HEK293 (cell line): ENCODE results near the gene NFIB.

Experiments
- CTCF ChIA-PET: fragments of 350-600 bp; formaldehyde crosslinking; extraction: SDS; loops from one replicate; lab custom pipeline; 2021; ENCODE audit warnings: antibody characterized with exemption; lab: Yijun Ruan, JAX
- POLR2A ChIA-PET: fragments of 300-600 bp; formaldehyde crosslinking; extraction: SDS; loops from one replicate; lab custom pipeline; 2020; ENCODE audit warnings: antibody characterized with exemption, inconsistent platforms; lab: Yijun Ruan, JAX
- H3K27ac ChIP-seq: fragments of 200-500 bp; sonication (Bioruptor generic); 2 replicates; pipeline ENCODE4 v1.5.1; 2014; ENCODE audit warnings: low read depth, low read length, control low read depth, inconsistent platforms; ENCODE audit errors: extremely low read depth
- H3K36me3 ChIP-seq, 2 experiments: fragments of 200-500 bp in 1 of 2; sonication (Bioruptor generic) in 1 of 2; 1 replicate in 1 of 2; 2 replicates in 1 of 2; pipeline ENCODE4 v1.5.1; 2014 to 2017; ENCODE audit warnings: inconsistent platforms in 2 of 2, low read length in 2 of 2; ENCODE audit not compliant: control insufficient read depth in 2 of 2, insufficient read depth in 1 of 2
- H3K4me1 ChIP-seq: fragments of 200-500 bp; sonication (Bioruptor generic); 2 replicates; pipeline ENCODE4 v1.5.1; 2014; ENCODE audit warnings: mild to moderate bottlenecking, low read length, inconsistent platforms; ENCODE audit not compliant: control insufficient read depth, insufficient read depth
- H3K4me3 ChIP-seq: 2 replicates; pipeline ENCODE4 v1.5.1; 2011; ENCODE audit warnings: low read depth, mild to moderate bottlenecking, control low read depth, low read length, moderate library complexity
- H3K9me3 ChIP-seq: fragments of 200-500 bp; sonication (Bioruptor generic); 2 replicates; pipeline ENCODE4 v1.5.1; 2014; ENCODE audit warnings: low read depth, low read length, inconsistent platforms; ENCODE audit not compliant: control insufficient read depth, insufficient read depth
- FEZF1 ChIP-seq: fragments of 450-650 bp; formaldehyde crosslinking; IDR thresholded peaks from 2 replicates; pipeline ENCODE4 v1.5.1; 2016; ENCODE audit warnings: missing biosample characterization, missing genetic modification characterization
- PATZ1 ChIP-seq: fragments of 450-650 bp; formaldehyde crosslinking; IDR thresholded peaks from 2 replicates; pipeline ENCODE4 v1.5.1; 2016; ENCODE audit warnings: missing biosample characterization, missing genetic modification characterization
- YY2 ChIP-seq: fragments of 450-650 bp; formaldehyde crosslinking; IDR thresholded peaks from 2 replicates; pipeline ENCODE4 v1.5.1; 2016; ENCODE audit warnings: missing biosample characterization, missing genetic modification characterization
- ZFHX2 ChIP-seq: fragments of 450-650 bp; formaldehyde crosslinking; conservative IDR thresholded peaks from 2 replicates; pipeline ENCODE4 v1.5.1; 2016; ENCODE audit warnings: missing biosample characterization, missing genetic modification characterization
- ZFP69B ChIP-seq: fragments of 450-650 bp; formaldehyde crosslinking; IDR thresholded peaks from 2 replicates; pipeline ENCODE4 v1.5.1; 2016; ENCODE audit warnings: missing biosample characterization, missing genetic modification characterization
- ZNF112 ChIP-seq: fragments of 450-650 bp; formaldehyde crosslinking; IDR thresholded peaks from 2 replicates; pipeline ENCODE4 v1.5.0; 2017; ENCODE audit warnings: missing biosample characterization, missing genetic modification characterization
- ZNF140 ChIP-seq: fragments of 450-650 bp; formaldehyde crosslinking; IDR thresholded peaks from 2 replicates; pipeline ENCODE4 v1.5.1; 2016; ENCODE audit warnings: missing biosample characterization, missing genetic modification characterization
- ZNF169 ChIP-seq: fragments of 450-650 bp; formaldehyde crosslinking; IDR thresholded peaks from 2 replicates; pipeline ENCODE4 v1.5.1; 2016; ENCODE audit warnings: missing biosample characterization, missing genetic modification characterization
- ZNF202 ChIP-seq: fragments of 450-650 bp; formaldehyde crosslinking; IDR thresholded peaks from 2 replicates; pipeline ENCODE4 v1.5.1; 2016; ENCODE audit warnings: missing biosample characterization, missing genetic modification characterization, borderline replicate concordance
- ZNF311 ChIP-seq: fragments of 450-650 bp; formaldehyde crosslinking; IDR thresholded peaks from 2 replicates; pipeline ENCODE4 v1.5.1; 2017; ENCODE audit warnings: missing biosample characterization, missing genetic modification characterization, borderline replicate concordance
- ZNF391 ChIP-seq: fragments of 450-650 bp; formaldehyde crosslinking; IDR thresholded peaks from 2 replicates; pipeline ENCODE4 v1.5.1; 2016; ENCODE audit warnings: low read depth, missing biosample characterization, missing genetic modification characterization, borderline replicate concordance
- ZNF530 ChIP-seq: fragments of 450-650 bp; formaldehyde crosslinking; IDR thresholded peaks from 2 replicates; pipeline ENCODE4 v1.5.1; 2016; ENCODE audit warnings: low read depth, missing biosample characterization, missing genetic modification characterization
- ZNF549 ChIP-seq: fragments of 450-650 bp; IDR thresholded peaks from 2 replicates; pipeline ENCODE4 v1.5.1; 2018; ENCODE audit warnings: missing biosample characterization, missing genetic modification characterization, mild to moderate bottlenecking, inconsistent platforms, moderate library complexity
- ZNF600 ChIP-seq: fragments of 450-650 bp; formaldehyde crosslinking; IDR thresholded peaks from 2 replicates; pipeline ENCODE4 v1.5.1; 2016; ENCODE audit warnings: missing biosample characterization, missing genetic modification characterization
- ZNF626 ChIP-seq: fragments of 450-650 bp; sonication (Bioruptor Pico); formaldehyde crosslinking; IDR thresholded peaks from 2 replicates; pipeline ENCODE4 v1.5.1; 2018; ENCODE audit warnings: missing biosample characterization, missing genetic modification characterization, inconsistent platforms
- TF ChIP-seq, protein P1 (sequence below): fragments of 450-650 bp; formaldehyde crosslinking; IDR thresholded peaks from 2 replicates; pipeline ENCODE4 v1.5.1; 2016; ENCODE audit warnings: missing biosample characterization, missing genetic modification characterization, borderline replicate concordance
- TF ChIP-seq, protein P2 (sequence below): fragments of 450-650 bp; IDR thresholded peaks from 2 replicates; pipeline ENCODE4 v1.5.1; 2018; ENCODE audit warnings: missing biosample characterization, mild to moderate bottlenecking, missing genetic modification characterization
- TF ChIP-seq, protein P3 (sequence below): fragments of 450-650 bp; formaldehyde crosslinking; IDR thresholded peaks from 2 replicates; pipeline ENCODE4 v1.5.1; 2017; ENCODE audit warnings: missing biosample characterization, missing genetic modification characterization
- TF ChIP-seq, protein P4 (sequence below): fragments of 450-650 bp; formaldehyde crosslinking; IDR thresholded peaks from 2 replicates; pipeline ENCODE4 v1.5.1; 2017; ENCODE audit warnings: missing biosample characterization, missing genetic modification characterization
- TF ChIP-seq, protein P5 (sequence below): fragments of 450-650 bp; formaldehyde crosslinking; IDR thresholded peaks from 2 replicates; pipeline ENCODE4 v1.5.1; 2017; ENCODE audit warnings: missing biosample characterization, missing genetic modification characterization

The NFIB gene

DNA sequence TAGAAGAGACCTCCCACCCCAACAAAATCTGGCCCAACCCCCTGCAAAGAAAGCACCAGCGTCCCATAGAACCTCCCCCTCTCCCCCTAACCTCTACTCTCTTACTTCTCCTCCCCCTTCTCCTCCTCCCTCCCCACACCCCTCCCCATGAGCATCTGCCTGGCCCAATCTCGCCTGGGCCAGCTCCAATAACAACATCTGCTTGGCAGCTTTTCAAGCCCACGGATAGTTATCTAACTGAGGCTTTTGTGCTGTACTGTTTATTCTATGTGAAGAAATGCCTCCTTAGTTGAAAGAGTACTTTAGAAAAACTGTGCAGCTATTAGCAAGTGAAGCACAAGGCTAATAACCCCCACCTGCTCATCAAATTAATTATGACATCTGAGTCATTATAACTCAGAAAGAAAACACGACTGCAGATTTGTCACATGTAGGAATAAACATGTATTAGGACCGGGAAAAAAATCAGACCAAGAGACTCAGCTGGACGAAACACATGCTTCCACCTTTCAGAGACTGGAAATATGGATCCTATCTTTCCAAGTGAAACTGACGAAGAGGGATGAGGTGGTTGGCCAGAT, 42.8 kb downstream of the NFIB start (continued):
- TF ChIP-seq ZNF530 (tag by site-specific recombination) (no peak), ZNF169 (tag by site-specific recombination) (no peak), YY2 (tag by site-specific recombination) (no peak), ZNF311 (tag by site-specific recombination) (no peak), ZNF140 (tag by site-specific recombination) (no peak), ZNF391 (no peak), ZFHX2 (tag by site-specific recombination) (peak; percentile 47), ZNF626 (tag by site-specific recombination) (no peak)
- TF ChIP-seq, protein P1, sequence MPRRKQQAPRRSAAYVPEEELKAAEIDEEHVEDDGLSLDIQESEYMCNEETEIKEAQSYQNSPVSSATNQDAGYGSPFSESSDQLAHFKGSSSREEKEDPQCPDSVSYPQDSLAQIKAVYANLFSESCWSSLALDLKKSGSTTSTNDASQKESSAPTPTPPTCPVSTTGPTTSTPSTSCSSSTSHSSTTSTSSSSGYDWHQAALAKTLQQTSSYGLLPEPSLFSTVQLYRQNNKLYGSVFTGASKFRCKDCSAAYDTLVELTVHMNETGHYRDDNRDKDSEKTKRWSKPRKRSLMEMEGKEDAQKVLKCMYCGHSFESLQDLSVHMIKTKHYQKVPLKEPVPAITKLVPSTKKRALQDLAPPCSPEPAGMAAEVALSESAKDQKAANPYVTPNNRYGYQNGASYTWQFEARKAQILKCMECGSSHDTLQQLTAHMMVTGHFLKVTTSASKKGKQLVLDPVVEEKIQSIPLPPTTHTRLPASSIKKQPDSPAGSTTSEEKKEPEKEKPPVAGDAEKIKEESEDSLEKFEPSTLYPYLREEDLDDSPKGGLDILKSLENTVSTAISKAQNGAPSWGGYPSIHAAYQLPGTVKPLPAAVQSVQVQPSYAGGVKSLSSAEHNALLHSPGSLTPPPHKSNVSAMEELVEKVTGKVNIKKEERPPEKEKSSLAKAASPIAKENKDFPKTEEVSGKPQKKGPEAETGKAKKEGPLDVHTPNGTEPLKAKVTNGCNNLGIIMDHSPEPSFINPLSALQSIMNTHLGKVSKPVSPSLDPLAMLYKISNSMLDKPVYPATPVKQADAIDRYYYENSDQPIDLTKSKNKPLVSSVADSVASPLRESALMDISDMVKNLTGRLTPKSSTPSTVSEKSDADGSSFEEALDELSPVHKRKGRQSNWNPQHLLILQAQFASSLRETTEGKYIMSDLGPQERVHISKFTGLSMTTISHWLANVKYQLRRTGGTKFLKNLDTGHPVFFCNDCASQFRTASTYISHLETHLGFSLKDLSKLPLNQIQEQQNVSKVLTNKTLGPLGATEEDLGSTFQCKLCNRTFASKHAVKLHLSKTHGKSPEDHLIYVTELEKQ (tag by site-specific recombination), result no peak
- TF ChIP-seq, protein P2, sequence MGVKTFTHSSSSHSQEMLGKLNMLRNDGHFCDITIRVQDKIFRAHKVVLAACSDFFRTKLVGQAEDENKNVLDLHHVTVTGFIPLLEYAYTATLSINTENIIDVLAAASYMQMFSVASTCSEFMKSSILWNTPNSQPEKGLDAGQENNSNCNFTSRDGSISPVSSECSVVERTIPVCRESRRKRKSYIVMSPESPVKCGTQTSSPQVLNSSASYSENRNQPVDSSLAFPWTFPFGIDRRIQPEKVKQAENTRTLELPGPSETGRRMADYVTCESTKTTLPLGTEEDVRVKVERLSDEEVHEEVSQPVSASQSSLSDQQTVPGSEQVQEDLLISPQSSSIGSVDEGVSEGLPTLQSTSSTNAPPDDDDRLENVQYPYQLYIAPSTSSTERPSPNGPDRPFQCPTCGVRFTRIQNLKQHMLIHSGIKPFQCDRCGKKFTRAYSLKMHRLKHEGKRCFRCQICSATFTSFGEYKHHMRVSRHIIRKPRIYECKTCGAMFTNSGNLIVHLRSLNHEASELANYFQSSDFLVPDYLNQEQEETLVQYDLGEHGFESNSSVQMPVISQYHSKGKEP (tag by site-specific recombination), result peak; percentile 70

DNA sequence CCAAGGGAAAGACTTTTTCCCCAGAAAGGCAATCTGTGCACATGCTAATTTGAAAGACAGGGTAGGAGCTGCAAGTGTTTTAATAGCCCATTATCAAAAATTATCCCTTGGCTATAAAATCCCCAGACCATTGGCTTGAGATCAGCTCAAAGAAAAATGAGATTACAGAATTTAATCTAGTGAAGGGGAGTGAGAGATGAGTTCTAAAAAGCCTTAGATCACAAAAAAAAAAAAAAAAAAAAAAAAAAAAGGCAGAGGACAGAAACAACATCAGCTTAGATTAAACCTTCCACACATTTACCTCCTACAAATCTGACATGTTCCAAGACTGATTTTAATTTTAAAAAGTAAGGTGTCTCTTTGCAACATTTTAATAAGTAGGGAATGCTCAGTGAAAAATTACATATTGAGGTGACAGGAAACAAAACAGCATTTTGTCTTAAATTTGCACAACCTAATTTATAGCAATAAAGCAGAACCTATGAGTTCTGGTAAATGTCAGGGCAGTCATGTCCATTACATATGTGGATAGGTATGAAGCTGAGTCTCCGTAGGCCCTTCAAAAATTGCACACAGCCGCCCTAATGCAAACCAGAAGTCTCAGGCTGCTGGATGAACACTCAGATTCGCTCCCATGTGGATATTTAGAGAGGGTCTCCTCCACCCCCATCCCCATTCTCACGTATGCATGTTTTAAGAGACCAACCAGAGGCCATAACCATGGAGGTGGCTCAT, 43.4 kb downstream of the NFIB start:
- Histone ChIP-seq H3K4me1 (peaks cover 44% of the 10 kb centered on the region), H3K4me3 (no peak overlapping the region), H3K27ac (peak overlapping the region; percentile 48), H3K9me3 (no peaks in the 10 kb centered on the region), H3K36me3 (no peaks in the 10 kb centered on the region)
- TF ChIP-seq, protein P3, sequence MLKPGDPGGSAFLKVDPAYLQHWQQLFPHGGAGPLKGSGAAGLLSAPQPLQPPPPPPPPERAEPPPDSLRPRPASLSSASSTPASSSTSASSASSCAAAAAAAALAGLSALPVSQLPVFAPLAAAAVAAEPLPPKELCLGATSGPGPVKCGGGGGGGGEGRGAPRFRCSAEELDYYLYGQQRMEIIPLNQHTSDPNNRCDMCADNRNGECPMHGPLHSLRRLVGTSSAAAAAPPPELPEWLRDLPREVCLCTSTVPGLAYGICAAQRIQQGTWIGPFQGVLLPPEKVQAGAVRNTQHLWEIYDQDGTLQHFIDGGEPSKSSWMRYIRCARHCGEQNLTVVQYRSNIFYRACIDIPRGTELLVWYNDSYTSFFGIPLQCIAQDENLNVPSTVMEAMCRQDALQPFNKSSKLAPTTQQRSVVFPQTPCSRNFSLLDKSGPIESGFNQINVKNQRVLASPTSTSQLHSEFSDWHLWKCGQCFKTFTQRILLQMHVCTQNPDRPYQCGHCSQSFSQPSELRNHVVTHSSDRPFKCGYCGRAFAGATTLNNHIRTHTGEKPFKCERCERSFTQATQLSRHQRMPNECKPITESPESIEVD (tag by site-specific recombination), result peak; percentile 48; the same call in 1 of the 2 replicates
- TF ChIP-seq ZFP69B (no peak), ZNF549 (tag by site-specific recombination) (no peak)
- ChIA-PET CTCF (interaction anchor here (0.6 to 1.1 kb wide), 4 partner anchors 10 to 83 kb away, joined by 3 to 4 read pairs (median 4); no protein-coding TSS in a partner anchor), POLR2A (interaction anchor here (0.8 to 1.3 kb wide), 4 partner anchors 44 to 49 kb away, joined by 3 to 5 read pairs (median 4); partner anchors contain the start of gene NFIB)

GRCh38 chr9:14269916-14270315, 44.0 kb downstream of the NFIB start:
- CTCF ChIA-PET, result interaction anchor here (0.6 to 0.7 kb wide), 2 partner anchors 9 to 11 kb away, joined by 3 read pairs; no protein-coding TSS in a partner anchor
- Histone ChIP-seq H3K36me3 (no peaks in the 10 kb centered on the region), H3K27ac (no peak overlapping the region), H3K9me3 (no peaks in the 10 kb centered on the region), H3K4me3 (no peak overlapping the region), H3K4me1 (peaks cover 39% of the 10 kb centered on the region)
- POLR2A ChIA-PET, result interaction anchor here (0.8 to 1.3 kb wide), 2 partner anchors 45 to 50 kb away, joined by 5 read pairs; no protein-coding TSS in a partner anchor
- TF ChIP-seq ZNF112 (tag by site-specific recombination) (no peak), PATZ1 (tag by site-specific recombination) (no peak), ZNF202 (no peak), ZNF600 (tag by site-specific recombination) (no peak), FEZF1 (tag by site-specific recombination) (no peak)
- TF ChIP-seq, protein P4, sequence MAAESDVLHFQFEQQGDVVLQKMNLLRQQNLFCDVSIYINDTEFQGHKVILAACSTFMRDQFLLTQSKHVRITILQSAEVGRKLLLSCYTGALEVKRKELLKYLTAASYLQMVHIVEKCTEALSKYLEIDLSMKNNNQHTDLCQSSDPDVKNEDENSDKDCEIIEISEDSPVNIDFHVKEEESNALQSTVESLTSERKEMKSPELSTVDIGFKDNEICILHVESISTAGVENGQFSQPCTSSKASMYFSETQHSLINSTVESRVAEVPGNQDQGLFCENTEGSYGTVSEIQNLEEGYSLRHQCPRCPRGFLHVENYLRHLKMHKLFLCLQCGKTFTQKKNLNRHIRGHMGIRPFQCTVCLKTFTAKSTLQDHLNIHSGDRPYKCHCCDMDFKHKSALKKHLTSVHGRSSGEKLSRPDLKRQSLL (tag by site-specific recombination), result no peak
- TF ChIP-seq, protein P5, sequence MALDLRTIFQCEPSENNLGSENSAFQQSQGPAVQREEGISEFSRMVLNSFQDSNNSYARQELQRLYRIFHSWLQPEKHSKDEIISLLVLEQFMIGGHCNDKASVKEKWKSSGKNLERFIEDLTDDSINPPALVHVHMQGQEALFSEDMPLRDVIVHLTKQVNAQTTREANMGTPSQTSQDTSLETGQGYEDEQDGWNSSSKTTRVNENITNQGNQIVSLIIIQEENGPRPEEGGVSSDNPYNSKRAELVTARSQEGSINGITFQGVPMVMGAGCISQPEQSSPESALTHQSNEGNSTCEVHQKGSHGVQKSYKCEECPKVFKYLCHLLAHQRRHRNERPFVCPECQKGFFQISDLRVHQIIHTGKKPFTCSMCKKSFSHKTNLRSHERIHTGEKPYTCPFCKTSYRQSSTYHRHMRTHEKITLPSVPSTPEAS (tag by site-specific recombination), result no peak
